Inferior parietal cortex (tissue), 1 donor: ENCODE results near the gene SYNDIG1.

Experiments used
- DNase-seq: peaks from one replicate; pipeline ENCODE4 v3.0.0-alpha.2; 2016; ENCODE audit errors: extremely low spot score

Gene SYNDIG1

DNA sequence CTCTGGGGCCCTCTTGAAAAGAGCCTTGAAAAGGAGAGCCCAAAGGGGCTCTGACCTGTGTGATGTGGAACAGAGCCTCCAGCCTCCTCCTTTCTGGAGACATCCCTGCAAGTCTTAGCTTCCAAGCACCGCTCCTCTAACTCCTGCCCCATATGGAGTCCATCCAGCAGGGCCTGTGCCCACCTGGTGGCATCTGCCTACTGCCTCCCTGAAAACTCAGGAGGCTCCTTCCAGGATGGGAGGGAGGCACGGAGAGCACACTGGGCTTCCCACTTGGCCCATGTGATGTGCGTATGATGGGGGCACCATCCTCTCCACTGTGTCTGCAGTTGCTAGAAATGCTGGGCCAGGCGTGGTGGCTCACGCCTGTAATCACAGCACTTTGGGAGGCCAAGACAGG is 98.1 kb downstream of the SYNDIG1 start:
- no peak for DNase-seq

DNA sequence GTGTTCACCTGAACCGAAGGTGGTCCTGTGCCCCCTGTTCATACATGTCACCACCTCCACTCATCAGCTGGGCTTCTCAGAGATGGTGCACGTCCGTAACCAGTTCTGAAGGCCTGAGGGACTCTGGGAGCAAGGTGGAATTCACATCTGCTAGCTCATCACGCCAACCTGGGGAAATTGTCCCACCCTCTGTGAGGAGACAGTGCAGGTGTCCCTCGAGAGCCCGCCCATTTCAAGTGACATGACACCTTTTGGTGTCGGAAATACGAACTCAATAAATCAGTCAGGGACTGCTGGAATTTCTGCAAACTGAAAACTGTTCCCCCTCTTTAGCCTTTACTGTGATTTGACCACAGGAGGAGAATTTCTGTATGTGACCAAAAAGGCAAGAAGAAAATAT is 99.4 kb downstream of the SYNDIG1 start:
- no peak for DNase-seq

DNA sequence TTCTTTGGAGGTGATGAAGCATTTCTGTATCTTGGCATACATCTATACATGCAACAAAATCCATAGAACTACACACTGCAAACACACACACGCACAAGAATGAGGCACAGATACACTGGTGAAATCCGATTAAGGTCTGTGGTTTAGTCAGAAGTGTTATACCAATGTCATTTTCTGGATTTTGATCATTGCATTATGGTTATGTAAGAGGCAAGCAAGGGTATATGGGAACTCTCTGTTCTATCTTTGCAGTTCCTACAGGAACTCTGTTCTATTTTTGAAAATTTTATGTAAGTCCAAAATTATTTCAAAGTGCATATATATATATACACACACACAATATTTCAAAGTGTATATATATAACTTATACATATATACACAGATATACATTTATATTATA is 101.7 kb downstream of the SYNDIG1 start:
- peak; percentile 61 for DNase-seq

DNA sequence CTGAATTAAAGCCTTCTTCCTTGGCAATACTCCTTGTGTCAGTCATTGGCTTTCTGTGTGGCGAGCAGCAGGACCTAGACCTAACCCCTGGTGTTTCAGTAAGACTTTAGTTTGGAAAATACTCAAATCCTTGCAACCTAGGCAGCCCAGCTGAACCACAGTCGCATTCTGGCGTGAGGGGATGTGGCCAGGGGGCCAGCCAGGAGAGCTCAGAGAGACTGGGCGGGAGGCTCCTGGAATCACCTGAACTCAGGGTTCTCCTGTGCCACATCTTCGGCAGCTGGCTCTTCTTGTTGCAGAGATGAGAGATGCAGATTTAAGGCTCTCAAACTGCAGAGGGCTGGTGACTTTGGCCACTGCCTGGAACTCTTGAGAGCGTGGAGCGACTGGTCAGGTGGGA is 102.7 kb downstream of the SYNDIG1 start:
- DNase-seq = no peak

DNA sequence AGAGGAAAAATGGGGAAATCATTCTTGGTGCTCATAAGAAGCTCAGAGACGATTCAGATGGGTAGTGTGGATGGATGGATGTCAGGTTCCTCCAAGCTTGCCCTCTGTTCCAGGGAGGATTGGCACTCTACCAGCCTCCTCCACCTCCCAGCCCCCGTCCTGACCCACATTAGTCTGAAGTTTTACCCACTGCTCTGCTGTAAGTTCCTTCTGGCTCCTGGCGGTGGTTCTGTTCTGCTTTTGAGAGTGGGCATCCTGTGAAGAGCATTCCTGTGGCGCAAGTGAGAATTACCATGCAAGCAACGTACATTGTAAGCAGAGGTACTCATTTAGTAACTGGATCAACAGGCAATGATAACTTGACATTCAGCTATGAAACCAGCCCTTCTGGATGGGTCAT is 103.4 kb downstream of the SYNDIG1 start:
- DNase-seq = no peak

DNA sequence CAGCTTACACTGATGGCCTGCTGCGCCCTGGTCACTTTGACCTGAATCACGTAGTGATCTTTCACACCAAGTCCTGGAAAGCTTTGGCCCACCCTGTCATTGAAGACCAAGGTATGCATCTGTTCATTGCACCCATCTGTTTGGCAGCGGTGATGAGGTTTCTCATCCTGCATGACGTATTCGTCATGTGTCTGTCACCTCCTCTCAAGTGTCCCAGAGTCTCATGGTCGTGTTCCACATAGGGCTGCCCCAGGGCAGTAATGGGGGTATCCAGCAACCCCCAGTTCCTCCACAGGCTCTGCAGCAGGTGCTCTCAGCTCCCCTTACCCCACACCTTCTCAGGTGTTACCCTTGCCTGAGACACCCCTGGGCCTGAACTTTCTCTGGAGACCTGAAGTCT is 104.1 kb downstream of the SYNDIG1 start:
- no peak for DNase-seq

DNA sequence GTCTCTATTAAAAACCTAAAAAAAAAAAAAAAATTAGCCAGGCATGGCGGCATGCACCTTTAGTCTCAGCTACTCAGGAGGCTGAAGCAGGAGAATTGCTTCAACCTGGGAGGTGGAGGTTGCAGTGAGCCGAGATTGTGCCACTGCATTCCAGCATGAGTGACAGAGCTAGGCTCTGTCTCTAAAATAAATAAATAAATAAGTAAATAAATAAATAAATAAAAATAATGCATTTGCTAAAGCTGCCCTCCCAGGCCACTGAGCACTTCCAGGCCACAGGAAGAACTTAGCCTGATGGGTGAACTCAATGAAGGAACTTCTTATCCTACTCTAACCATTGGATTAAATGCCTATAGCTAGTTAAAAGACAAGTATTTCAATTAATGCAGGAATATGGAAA is 104.9 kb downstream of the SYNDIG1 start:
- DNase-seq = no peak

DNA sequence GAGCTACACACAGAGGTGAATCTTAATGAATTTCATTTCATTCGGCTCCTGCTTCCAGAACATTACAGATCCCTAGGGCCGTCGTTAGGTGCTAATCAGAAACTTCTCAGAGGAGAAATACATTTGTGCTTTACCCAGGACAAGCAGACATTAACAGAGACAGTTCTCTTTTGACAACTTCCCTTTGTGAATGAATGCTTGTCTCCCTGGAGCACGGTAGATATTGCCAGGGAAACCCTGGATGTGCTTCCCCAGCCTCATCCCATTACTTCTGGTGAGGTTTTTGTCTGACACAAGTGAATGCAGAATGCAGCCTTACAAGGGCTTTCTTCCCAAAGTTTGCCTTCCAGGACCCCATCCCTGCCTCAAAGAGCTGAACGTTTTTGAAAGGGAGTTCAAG is 105.4 kb downstream of the SYNDIG1 start:
- no peak for DNase-seq

DNA sequence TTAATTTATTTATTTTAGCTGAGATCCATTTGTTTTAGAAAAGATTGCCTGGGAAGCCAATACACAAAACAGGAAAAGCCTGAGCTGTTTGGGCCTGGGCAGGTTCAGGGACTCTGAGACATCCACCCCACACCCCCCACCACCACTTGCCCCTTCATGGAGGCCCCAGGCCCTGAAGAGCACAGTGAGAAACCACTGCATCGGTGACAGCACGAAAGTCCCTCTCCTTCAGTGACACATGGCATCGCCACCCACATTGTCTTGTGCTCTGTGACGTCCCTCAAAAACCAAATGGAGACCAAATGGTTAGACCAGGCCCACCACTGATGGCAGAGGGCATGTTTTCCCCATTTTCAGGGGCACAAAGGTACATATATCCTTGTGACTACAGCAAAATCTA is 106.4 kb downstream of the SYNDIG1 start:
- DNase-seq = no peak

DNA sequence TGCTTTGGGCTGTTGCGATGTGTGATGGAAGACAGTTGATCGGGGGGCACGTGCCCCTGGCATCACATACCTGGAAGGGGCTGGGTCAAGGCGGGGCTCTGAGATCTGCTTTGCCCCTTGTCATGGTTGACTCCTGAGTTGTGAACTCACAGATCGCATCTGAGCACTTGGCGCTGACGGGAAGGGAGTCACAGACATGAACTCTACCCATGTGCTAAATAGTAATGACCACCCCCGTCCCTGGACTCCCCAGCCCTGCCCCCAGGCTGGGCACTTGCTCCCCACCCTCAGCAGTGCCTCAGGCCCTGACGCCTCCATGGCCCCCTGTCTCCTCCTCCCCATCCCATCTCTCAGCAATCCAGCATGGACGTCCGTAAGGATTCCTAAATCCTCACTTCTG is 107.0 kb downstream of the SYNDIG1 start:
- no peak for DNase-seq

DNA sequence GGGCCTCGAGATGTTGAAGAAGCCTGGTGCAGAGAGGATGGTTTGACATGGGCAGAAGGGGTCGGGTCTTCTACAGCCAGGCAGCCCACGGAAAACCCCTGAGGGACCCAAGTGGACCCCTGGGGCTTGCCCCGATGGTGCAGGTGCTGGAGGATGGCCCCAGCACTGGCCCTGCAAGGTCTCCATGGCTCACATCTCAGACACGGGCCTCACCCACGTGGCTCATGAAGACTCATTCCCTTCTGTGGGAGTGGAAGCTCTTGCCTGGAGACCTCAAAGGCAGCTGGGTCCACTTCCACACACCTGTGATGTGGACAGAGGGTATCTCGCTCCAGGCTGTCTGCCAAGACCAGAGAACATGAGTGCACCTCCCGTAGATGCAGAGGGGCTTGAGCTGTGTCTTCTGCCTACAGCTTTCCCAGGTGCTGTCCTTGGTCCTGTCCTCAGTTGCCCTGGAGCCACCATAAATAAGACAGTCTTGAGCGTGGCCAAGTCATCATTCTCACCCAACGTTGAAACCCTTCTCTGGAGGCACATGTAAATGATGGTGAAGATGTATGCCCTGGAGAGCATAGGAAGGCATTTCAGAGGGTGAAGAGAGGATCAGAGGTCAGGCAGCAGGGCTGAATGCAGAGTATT is 108.0 kb downstream of the SYNDIG1 start:
- DNase-seq = no peak

DNA sequence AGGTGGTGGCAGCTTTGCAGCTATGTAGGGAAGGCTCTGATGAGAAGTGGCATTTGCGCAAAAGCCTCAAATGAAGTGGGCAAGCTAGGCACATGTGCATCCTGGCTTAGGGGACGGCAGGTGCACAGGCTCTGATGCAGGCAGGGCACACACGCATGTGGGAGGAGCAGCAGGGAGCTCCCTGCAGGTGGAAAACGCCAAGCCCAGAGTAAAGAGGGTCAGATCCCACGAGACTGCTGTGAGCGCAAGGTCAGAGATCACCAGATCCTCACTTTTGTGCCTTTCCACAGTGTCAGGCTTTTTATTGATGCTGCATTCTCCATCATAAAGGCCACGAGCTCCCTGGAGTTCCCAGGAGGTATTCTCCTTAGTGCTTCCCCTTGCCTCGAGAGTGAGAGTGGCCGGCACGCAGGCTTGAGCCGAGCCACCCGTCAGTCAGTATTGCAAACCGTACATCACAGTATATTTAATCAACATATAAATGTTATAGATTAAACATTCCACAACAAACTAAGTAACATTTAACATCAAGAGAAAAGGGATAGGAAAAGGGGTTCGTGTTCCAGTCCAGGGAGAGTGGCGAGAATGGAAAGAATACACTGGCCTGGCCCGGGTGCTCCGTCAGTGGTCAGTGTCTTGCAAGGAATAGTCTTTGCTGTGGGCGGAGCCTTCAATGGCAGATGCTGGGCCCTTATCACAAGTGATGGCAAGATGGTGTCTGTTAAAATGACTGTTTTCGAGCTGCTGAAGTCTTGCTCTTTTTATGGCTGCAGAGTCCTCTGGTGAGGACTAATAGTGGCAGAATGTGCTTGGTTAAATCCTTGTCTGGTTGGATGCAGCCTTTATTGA is 109.4 kb downstream of the SYNDIG1 start:
- no peak for DNase-seq

DNA sequence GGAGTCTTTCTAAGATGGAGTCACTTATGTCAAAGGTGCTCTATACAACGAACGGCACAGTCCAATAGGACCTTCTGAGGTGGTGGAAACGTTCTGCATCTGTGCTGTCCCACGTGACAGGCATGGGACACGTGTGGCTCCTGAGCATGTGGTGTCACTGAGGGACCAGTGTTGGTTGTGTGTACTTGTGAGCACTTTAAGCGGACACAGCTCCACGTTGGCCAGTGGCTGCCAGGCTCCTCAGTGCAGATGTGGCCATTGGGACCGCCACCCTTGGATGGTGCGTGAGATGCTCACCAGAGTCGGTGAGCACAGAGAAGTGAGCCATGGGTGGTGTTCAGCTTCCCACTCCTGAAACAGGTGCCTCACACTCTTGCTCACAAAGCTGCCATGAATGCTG is 110.0 kb downstream of the SYNDIG1 start:
- DNase-seq = no peak

DNA sequence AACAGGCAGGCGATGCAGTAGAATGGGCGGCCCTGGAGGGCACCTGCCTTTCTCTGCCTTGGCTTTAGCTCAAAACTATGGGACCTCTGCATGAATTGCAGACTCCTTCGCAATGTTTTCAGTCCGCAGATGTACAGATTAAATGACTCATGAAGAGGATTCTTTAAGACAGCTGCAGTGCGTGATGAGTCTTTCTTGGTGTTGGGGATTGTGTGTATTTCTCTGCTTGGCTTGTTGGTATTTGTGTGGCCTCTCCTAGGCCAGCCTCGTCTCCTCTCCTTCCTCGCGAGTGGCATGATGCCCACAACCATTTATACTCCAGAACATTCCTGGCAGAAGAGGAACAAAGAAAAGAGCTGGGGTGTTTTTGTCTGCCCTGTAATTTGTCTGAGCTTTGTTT is 110.6 kb downstream of the SYNDIG1 start:
- DNase-seq = no peak

DNA sequence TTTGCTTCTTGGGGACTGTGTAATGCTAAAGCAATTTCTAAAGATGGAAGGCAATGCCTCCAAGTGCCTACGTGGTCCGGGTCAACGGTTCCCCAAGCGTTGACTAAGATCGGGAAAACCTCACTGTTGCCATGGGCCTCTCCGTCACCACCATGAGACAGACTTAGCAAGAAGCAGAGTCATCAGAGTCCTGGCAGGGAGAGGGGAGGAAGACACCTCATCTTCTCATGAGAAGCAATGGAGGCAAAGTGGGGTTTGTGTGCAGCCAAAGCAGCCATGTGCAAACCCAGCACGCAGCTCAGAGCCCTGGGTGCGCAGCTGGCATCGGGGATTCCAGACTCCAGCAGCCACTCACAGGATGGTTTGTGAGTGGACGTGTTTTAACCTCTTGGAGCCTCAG is 111.4 kb downstream of the SYNDIG1 start:
- DNase-seq = no peak

DNA sequence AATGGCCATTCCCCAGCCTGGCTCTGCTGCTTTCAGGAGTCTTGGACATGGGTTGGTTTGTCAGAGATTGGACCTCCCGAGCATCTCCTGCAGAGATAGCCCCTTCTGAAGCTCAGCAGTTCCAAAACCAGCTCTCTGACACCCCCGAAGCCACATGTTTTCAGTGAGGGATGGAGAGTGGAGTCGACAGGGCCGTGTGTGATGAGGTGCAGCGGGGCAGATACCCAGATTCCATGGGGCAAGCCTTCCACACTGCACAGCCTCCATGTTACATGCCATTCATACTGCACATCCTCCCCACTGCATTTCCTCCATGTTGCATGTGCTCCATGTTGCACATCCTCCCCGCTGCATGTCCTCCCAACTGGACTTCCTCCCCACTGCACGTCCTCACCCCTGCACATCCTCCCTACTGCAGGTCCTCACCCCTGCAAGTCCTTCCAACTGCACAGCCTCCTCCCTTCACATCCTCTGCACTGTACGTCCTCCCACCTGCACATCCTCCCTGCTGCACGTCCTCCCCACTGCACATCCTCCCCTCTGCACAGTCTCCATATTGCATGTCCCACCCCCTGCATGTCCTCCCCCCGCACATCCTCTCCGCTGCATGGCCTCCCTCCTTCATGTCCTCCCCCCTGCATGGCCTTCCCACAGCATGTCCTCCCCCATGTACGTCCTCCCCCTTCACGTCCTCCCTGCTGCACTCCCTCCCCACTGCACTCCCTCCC is 112.2 kb downstream of the SYNDIG1 start:
- DNase-seq = no peak

DNA sequence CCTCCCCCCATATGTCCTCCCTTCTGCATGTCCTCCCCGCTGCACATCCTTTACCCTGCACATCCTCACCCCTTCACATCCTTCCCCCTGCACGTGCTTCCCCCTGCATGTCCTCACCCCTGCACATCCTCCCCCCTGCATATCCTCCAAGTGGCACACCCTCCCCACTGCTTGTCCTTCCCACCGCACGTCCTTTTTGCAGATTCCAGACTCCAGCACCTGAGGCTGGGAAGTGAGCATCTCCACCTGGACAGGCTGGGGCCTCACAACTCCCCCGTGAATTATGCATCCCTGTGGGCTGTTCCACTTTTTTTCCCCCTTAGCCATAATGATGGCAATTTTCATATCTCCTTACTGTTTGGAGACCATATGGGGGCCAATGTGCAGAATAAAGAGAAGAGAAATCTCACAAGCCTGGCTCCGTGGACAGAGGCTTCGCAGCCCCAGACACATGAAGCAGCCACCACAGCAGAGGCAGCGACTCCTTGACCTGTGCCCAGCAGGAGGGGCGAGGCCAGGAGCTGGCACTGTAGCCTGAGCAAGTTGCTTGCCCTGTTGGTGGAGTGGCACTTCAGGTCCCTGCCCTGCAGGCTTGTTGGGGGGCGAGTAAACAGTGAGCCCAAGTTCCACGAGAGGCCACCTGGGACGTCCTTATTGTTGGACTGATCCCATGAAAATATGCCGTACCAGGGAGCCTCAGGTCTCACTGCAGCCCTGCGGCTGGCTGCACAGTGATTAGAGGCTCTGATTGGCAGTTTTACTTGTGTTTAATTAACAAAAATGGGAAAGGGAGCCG is 113.1 kb downstream of the SYNDIG1 start:
- no peak for DNase-seq

DNA sequence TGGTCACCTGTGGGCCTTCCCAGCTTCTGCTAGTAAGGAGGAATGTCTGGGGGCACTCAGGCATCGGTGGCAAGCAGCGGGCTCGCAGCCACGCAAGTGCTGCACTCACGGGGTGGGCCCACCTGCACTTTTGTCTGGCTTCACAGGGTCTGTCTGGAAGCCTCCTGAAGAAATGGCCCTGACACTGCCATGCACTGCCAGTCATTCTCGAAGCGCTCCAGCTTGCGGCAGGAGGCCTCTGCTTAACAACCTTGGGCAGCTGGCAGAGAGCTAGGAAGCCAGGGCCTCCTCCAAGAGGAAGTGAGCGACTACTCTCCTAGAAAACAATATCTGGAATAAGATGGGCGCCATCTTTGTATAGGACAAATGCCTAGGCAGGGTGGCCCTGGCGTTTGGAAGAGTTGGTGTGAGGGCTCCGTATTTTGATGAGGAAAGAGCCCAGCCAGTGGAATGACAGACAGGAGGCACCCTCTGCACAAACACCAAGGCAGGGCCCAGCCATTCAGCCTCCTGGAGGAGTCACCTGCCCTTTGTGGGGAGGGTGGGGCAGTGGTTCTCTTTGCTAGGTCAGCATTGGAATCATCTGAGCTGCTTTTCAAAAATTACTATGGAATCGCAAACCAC is 113.9 kb downstream of the SYNDIG1 start:
- no peak for DNase-seq

DNA sequence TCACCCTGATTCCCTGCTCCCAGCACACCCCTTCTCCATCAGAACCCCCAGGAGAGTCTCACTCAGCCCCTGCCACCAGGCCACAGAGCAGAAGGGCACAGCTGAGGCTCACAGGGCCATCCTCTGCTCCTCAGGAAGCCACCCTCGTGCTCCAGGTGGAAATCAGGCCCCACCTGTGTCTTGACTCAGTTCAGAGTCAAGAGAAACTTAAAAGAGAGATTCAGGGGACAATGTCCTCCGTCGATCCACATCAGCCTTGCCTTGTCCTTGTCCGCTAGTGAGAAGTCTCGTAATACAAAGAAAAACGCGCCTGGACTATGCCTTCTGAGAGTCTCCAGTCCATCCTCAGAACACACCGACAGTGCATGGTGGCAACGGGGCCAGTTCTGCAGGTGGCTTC is 114.6 kb downstream of the SYNDIG1 start:
- no peak for DNase-seq

DNA sequence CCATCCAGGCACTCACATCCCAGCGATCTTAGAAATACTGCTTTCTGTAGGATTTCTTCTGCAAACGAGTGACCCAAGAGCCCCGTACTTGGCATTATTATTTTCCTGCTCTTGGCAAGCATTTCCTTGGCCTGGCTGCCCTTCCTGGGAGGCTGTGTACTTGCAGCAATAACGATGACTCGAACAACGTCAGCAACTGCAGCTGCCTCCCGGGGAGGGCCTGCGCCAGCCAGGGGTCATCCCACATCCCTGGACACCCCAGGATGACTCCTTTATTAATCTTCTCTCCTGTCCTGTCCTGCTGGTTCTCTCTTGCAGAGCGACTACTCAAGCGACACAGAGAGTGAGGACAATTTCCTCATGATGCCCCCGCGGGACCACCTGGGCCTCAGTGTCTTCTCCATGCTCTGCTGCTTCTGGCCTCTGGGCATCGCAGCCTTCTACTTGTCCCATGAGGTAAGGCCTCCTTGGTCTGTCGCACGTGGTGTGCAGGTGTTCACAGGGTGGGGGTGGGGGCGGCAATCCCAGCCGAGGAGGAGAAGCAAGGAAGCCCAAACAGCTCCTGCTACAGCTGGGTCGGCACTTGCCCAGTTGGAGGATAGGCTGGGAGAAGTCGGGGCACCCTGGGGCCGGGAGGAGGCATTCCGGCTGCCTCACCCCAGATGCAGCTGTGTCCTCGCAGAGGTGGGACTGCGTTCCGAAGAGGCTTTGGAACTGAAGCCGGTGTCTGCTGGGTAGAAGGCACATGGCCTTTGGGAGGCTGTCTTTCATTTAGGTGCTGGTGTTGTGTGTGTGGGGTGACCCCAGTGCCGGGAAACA is 115.3 kb downstream of the SYNDIG1 start:
- no peak for DNase-seq
